ENCODE results near the gene KANSL1. TPM values are rescaled to one million over a fixed set of nuclear protein-coding genes. Genes with fewer than 3 reads are reported as not detected.

The KANSL1 gene
- total RNA-seq, 2 donors from 2014 or later: 60.0 to 72.3 TPM

GRCh38 chr17:46003907-46004748, 189.1 kb downstream of the KANSL1 start:
- Histone ChIP-seq H3K9me3 (no peaks in the 10 kb centered on the region), H3K4me1 (no peaks in the 10 kb centered on the region), H3K27me3 (no peaks in the 10 kb centered on the region), H3K36me3 (no peaks in the 10 kb centered on the region), H3K9ac (ENCODE audit: low read depth in 2 of 2, low read length in 2 of 2) (peak overlapping the region in 1 of 2 donors; percentile 48), H3K27ac (peak overlapping the region; percentile 40), H3K4me3 (no peak overlapping the region)
- TF ChIP-seq, protein P1, sequence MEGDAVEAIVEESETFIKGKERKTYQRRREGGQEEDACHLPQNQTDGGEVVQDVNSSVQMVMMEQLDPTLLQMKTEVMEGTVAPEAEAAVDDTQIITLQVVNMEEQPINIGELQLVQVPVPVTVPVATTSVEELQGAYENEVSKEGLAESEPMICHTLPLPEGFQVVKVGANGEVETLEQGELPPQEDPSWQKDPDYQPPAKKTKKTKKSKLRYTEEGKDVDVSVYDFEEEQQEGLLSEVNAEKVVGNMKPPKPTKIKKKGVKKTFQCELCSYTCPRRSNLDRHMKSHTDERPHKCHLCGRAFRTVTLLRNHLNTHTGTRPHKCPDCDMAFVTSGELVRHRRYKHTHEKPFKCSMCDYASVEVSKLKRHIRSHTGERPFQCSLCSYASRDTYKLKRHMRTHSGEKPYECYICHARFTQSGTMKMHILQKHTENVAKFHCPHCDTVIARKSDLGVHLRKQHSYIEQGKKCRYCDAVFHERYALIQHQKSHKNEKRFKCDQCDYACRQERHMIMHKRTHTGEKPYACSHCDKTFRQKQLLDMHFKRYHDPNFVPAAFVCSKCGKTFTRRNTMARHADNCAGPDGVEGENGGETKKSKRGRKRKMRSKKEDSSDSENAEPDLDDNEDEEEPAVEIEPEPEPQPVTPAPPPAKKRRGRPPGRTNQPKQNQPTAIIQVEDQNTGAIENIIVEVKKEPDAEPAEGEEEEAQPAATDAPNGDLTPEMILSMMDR (IDR thresholded peaks at IDR 0.05): no peak
- intact Hi-C loops (cut with DNase I): loop anchor here (2.0 to 5.0 kb wide), 2 partner anchors 38 to 209 kb away; no protein-coding TSS in a partner anchor
- DNase-seq: peak; percentile 75

DNA sequence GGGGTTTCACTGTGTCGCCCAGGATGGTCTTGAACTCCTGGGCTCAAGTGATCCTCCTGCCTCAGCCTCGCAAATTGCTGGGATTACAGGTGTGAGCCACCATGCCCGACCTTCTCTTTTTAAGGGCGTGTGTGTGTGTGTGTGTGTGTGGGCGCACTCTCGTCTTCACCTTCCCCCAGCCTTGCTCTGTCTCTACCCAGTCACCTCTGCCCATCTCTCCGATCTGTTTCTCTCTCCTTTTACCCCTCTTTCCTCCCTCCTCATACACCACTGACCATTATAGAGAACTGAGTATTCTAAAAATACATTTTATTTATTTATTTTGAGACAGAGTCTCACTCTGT, 190.3 kb downstream of the KANSL1 start:
- H3K4me3 ChIP-seq: no peak overlapping the region
- no peaks in the 10 kb centered on the region for H3K9me3 ChIP-seq
- no peaks in the 10 kb centered on the region for H3K4me1 ChIP-seq
- H3K27me3 ChIP-seq: no peaks in the 10 kb centered on the region
- no peak overlapping the region for H3K27ac ChIP-seq
- no peak overlapping the region for H3K9ac ChIP-seq (ENCODE audit: low read depth in 2 of 2, low read length in 2 of 2)
- TF ChIP-seq, protein P1 (IDR thresholded peaks at IDR 0.05): no peak
- intact Hi-C loops (cut with DNase I): loop anchor here (5.0 kb wide), 1 partner anchor 39 kb away; no protein-coding TSS in a partner anchor
- H3K36me3 ChIP-seq: no peaks in the 10 kb centered on the region
- DNase-seq: no peak

- H3K36me3 ChIP-seq: no peaks in the 10 kb centered on the region
- H3K4me1 ChIP-seq: no peaks in the 10 kb centered on the region
- no peaks in the 10 kb centered on the region for H3K9me3 ChIP-seq
- no peak overlapping the region for H3K9ac ChIP-seq (ENCODE audit: low read depth in 2 of 2, low read length in 2 of 2)
- intact Hi-C loops (cut with DNase I): loop anchor here (5.0 kb wide), 1 partner anchor 40 kb away; no protein-coding TSS in a partner anchor
- TF ChIP-seq, protein P1 (IDR thresholded peaks at IDR 0.05): peak; percentile 99
- no peaks in the 10 kb centered on the region for H3K27me3 ChIP-seq
- DNase-seq: peak; percentile 78
- H3K27ac ChIP-seq: no peak overlapping the region
- no peak overlapping the region for H3K4me3 ChIP-seq
Observed at GRCh38 chr17:46002311-46002972, 190.8 kb downstream of the KANSL1 start.

DNA sequence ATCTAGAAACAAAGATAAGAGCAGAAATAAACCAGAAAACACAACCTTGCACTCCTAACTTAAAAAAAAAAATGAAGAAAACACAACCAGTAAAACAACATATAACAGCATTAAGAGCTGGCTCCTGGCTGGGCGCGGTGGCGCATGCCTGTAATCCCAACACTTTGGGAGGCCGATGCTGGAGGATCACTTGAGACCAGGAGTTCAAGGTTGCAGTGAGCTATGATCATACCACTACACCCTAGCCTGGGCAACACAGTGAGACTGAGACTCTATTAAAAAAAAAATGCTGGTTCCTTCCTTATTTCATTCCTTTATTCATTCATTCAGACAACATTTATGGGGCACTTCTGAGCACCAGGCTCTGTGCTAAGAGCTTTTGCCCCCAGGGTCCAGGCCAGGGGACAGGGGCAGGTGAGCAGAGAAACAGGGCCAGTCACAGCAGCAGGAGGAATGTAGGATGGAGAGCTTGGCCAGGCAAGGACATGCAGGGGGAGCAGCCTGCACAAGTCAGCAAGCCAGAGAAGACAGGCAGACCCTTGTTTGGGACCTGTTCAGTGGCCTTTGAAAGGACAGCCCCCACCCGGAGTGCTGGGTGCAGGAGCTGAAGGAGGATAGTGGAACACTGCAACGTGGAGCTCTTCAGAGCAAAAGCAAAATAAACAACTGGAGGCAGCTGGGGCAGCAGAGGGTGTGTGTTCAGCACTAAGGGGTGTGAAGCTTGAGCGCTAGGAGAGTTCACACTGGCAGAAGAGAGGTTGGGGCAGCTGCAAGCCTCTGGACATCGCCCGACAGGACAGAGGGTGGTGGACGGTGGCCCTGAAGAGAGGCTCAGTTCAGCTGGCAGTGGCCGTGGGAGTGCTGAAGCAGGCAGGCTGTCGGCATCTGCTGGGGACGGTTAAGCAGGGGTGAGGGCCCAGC, 191.6 kb downstream of the KANSL1 start:
- H3K4me3 ChIP-seq: no peak overlapping the region
- H3K9me3 ChIP-seq: no peaks in the 10 kb centered on the region
- H3K36me3 ChIP-seq: no peaks in the 10 kb centered on the region
- no peak overlapping the region for H3K9ac ChIP-seq (ENCODE audit: low read depth in 2 of 2, low read length in 2 of 2)
- TF ChIP-seq, protein P1 (IDR thresholded peaks at IDR 0.05): no peak
- no peaks in the 10 kb centered on the region for H3K4me1 ChIP-seq
- no peak for DNase-seq
- no peaks in the 10 kb centered on the region for H3K27me3 ChIP-seq
- intact Hi-C loops (cut with DNase I): loop anchor here (5.0 kb wide), 1 partner anchor 41 kb away; no protein-coding TSS in a partner anchor
- no peak overlapping the region for H3K27ac ChIP-seq

GRCh38 chr17:46000757-46001156, 192.5 kb downstream of the KANSL1 start:
- H3K27ac ChIP-seq: no peak overlapping the region
- H3K9ac ChIP-seq (ENCODE audit: low read depth in 2 of 2, low read length in 2 of 2): no peak overlapping the region
- no peaks in the 10 kb centered on the region for H3K27me3 ChIP-seq
- no peaks in the 10 kb centered on the region for H3K36me3 ChIP-seq
- H3K4me3 ChIP-seq: no peak overlapping the region
- intact Hi-C loops (cut with DNase I): loop anchor here (5.0 kb wide), 1 partner anchor 42 kb away; no protein-coding TSS in a partner anchor
- TF ChIP-seq, protein P1 (IDR thresholded peaks at IDR 0.05): no peak
- no peaks in the 10 kb centered on the region for H3K9me3 ChIP-seq
- no peak for DNase-seq
- H3K4me1 ChIP-seq: no peaks in the 10 kb centered on the region
